A549 (cell line): ENCODE data around the gene CEP44.
"Not testable (repeated sequence)": the region's sequence is repeated elsewhere in the genome, so short reads cannot be mapped to it uniquely, and the experiment has no call there.

Source experiments
- CBX8 ChIP-seq: fragments of 200-600 bp; sonication (generic); IDR thresholded peaks from 2 replicates; pipeline ENCODE4 v1.6.1; 2016
- CHD4 ChIP-seq: fragments of 200-600 bp; sonication (generic); IDR thresholded peaks from 2 replicates; pipeline ENCODE4 v1.6.1; 2016; ENCODE audit warnings: antibody characterized with exemption, mild to moderate bottlenecking, borderline replicate concordance
- CTCF ChIP-seq: fragments of >200 bp; sonication (Bioruptor Twin); formaldehyde crosslinking; IDR thresholded peaks from 3 replicates; pipeline ENCODE4 v1.5.1; 2016
- EP300 ChIP-seq, 2 experiments: fragments of >200 bp; sonication (Bioruptor Twin); formaldehyde crosslinking; IDR thresholded peaks; 2 replicates in 1 of 2; 3 replicates in 1 of 2; pipeline ENCODE4 v1.6.1; 2016 to 2017
- KDM5A ChIP-seq: fragments of 200-600 bp; sonication (generic); IDR thresholded peaks from 2 replicates; pipeline ENCODE4 v1.6.1; 2016; ENCODE audit warnings: antibody characterized with exemption, mild to moderate bottlenecking
- PHF8 ChIP-seq: fragments of 200-600 bp; sonication (generic); IDR thresholded peaks from 2 replicates; pipeline ENCODE4 v1.6.1; 2016; ENCODE audit warnings: low read depth, mild to moderate bottlenecking, antibody characterized with exemption, moderate library complexity, borderline replicate concordance

- not testable (repeated sequence) for TF ChIP-seq CTCF; CHD4; KDM5A; CBX8; PHF8; EP300 (IDR thresholded peaks at IDR 0.05)
Measured at GRCh38 chr4:174295142-174295541, 11.4 kb downstream of the CEP44 start.
